ENCODE measurements around the gene MAGOH. TPM values are rescaled to one million over a fixed set of nuclear protein-coding genes. Genes with fewer than 3 reads are reported as not detected.
"Not testable (repeated sequence)": the region's sequence is repeated elsewhere in the genome, so short reads cannot be mapped to it uniquely, and the experiment has no call there.

MAGOH gene
- total RNA-seq, 1 experiment from 2014 or later = 75.7 TPM

GRCh38 chr1:53206735-53207379 is 31.5 kb downstream of the MAGOH start:
- ChIA-PET POLR2A (ENCODE audit: unreplicated experiment) (no interaction called here), CTCF (no interaction called here)
- Histone ChIP-seq H3K4me1 (replicated peaks; ENCODE audit: insufficient read depth) (no peaks in the 10 kb centered on the region), H3K36me3 (ENCODE audit: low read depth) (peaks cover 62% of the 10 kb centered on the region), H3K27me3 (ENCODE audit: insufficient read depth, low read depth) (no peaks in the 10 kb centered on the region), H3F3A (ENCODE audit: insufficient read depth, low read depth) (0 out of 2 replicates have a peak, but pooled peaks cover 4% of the 10 kb centered on the region), H3K4me3 (no peak overlapping the region), H3K79me2 (ENCODE audit: low read depth) (no peaks in the 10 kb centered on the region), H4K20me1 (ENCODE audit: insufficient read depth) (no peaks in the 10 kb centered on the region), H3K9me3 (ENCODE audit: insufficient read depth, low read depth) (peaks cover 20% of the 10 kb centered on the region), H3K9me2 (ENCODE audit: insufficient read depth) (no peaks in the 10 kb centered on the region), H3K4me2 (no peak overlapping the region), H3K27ac (no peak overlapping the region), H2AFZ (no peak overlapping the region)
- TF ChIP-seq EZH2 (IDR thresholded peaks at IDR 0.05; ENCODE audit: low read depth) = no peak
- TF ChIP-seq, protein P1, sequence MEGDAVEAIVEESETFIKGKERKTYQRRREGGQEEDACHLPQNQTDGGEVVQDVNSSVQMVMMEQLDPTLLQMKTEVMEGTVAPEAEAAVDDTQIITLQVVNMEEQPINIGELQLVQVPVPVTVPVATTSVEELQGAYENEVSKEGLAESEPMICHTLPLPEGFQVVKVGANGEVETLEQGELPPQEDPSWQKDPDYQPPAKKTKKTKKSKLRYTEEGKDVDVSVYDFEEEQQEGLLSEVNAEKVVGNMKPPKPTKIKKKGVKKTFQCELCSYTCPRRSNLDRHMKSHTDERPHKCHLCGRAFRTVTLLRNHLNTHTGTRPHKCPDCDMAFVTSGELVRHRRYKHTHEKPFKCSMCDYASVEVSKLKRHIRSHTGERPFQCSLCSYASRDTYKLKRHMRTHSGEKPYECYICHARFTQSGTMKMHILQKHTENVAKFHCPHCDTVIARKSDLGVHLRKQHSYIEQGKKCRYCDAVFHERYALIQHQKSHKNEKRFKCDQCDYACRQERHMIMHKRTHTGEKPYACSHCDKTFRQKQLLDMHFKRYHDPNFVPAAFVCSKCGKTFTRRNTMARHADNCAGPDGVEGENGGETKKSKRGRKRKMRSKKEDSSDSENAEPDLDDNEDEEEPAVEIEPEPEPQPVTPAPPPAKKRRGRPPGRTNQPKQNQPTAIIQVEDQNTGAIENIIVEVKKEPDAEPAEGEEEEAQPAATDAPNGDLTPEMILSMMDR (conservative IDR thresholded peaks at IDR 0.05) = no peak
- DNase-seq = no peak
- no TSS peak for BruUV-seq (replicated peaks)
- intact Hi-C loops (cut with micrococcal nuclease; ENCODE audit: unreplicated experiment) = no loop called here

GRCh38 chr1:53206083-53206685 is 32.1 kb downstream of the MAGOH start:
- H3K9me2 ChIP-seq (ENCODE audit: insufficient read depth); H4K20me1 ChIP-seq (ENCODE audit: insufficient read depth); BruUV-seq (replicated peaks); intact Hi-C loops (cut with micrococcal nuclease; ENCODE audit: unreplicated experiment); H2AFZ ChIP-seq; CTCF ChIA-PET; H3K27me3 ChIP-seq (ENCODE audit: insufficient read depth, low read depth); H3K4me1 ChIP-seq (replicated peaks; ENCODE audit: insufficient read depth); H3K4me2 ChIP-seq; H3K79me2 ChIP-seq (ENCODE audit: low read depth); DNase-seq; H3F3A ChIP-seq (ENCODE audit: insufficient read depth, low read depth); H3K27ac ChIP-seq; POLR2A ChIA-PET (ENCODE audit: unreplicated experiment); H3K4me3 ChIP-seq: not testable (repeated sequence)
- Histone ChIP-seq H3K36me3 (ENCODE audit: low read depth) (peaks cover 65% of the 10 kb centered on the region), H3K9me3 (ENCODE audit: insufficient read depth, low read depth) (peaks cover 20% of the 10 kb centered on the region)

- H3F3A ChIP-seq (ENCODE audit: insufficient read depth, low read depth); H3K9me2 ChIP-seq (ENCODE audit: insufficient read depth); H4K20me1 ChIP-seq (ENCODE audit: insufficient read depth); H3K79me2 ChIP-seq (ENCODE audit: low read depth); H3K4me3 ChIP-seq; H2AFZ ChIP-seq; H3K27ac ChIP-seq; intact Hi-C loops (cut with micrococcal nuclease; ENCODE audit: unreplicated experiment); H3K4me1 ChIP-seq (replicated peaks; ENCODE audit: insufficient read depth); H3K4me2 ChIP-seq; DNase-seq; H3K27me3 ChIP-seq (ENCODE audit: insufficient read depth, low read depth); BruUV-seq (replicated peaks); CTCF ChIA-PET; POLR2A ChIA-PET (ENCODE audit: unreplicated experiment): not testable (repeated sequence)
- peaks cover 68% of the 10 kb centered on the region for H3K36me3 ChIP-seq (ENCODE audit: low read depth)
- peaks cover 20% of the 10 kb centered on the region for H3K9me3 ChIP-seq (ENCODE audit: insufficient read depth, low read depth)
Observed at GRCh38 chr1:53205496-53205895, 32.8 kb downstream of the MAGOH start.

DNA sequence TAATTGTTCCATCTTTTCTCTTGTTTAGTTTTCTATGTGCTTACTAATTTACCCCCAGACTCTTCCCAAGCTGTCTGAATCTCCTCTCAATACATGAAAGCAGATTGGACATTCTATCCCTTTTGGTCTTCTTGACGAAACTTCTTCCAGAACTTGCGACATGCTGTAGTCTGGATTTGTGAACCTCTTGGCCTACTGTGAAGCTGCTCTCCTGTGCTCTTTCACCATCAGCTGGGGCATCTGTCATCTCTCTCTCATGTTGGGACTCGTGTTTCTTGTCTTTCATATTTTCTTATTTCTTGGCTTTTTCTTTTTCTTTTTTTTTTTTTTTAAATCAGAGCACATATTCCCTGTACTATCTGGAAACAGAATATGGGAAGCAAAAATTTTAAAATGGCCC is 34.9 kb downstream of the MAGOH start:
- no peak overlapping the region for H2AFZ ChIP-seq
- intact Hi-C loops (cut with micrococcal nuclease; ENCODE audit: unreplicated experiment) = no loop called here
- no TSS peak for BruUV-seq (replicated peaks)
- POLR2A ChIA-PET (ENCODE audit: unreplicated experiment) = interaction anchor here (0.6 kb wide), 1 partner anchor 79 kb away, joined by 4 read pairs; no protein-coding TSS in a partner anchor
- H4K20me1 ChIP-seq (ENCODE audit: insufficient read depth) = no peaks in the 10 kb centered on the region
- no peak for DNase-seq
- peaks cover 3% of the 10 kb centered on the region for H3K4me1 ChIP-seq (replicated peaks; ENCODE audit: insufficient read depth)
- H3K9me2 ChIP-seq (ENCODE audit: insufficient read depth) = no peaks in the 10 kb centered on the region
- H3K4me2 ChIP-seq = no peak overlapping the region
- H3K27me3 ChIP-seq (ENCODE audit: insufficient read depth, low read depth) = no peaks in the 10 kb centered on the region
- no peak overlapping the region for H3K4me3 ChIP-seq
- H3K36me3 ChIP-seq (ENCODE audit: low read depth) = peaks cover 59% of the 10 kb centered on the region
- H3F3A ChIP-seq (ENCODE audit: insufficient read depth, low read depth) = 0 out of 2 replicates have a peak, but pooled peaks cover 3% of the 10 kb centered on the region
- TF ChIP-seq EZH2 (IDR thresholded peaks at IDR 0.05; ENCODE audit: low read depth) = no peak
- TF ChIP-seq, protein P1 (conservative IDR thresholded peaks at IDR 0.05) = no peak
- CTCF ChIA-PET = no interaction called here
- peaks cover 8% of the 10 kb centered on the region for H3K79me2 ChIP-seq (ENCODE audit: low read depth)
- peaks cover 20% of the 10 kb centered on the region for H3K9me3 ChIP-seq (ENCODE audit: insufficient read depth, low read depth)
- no peak overlapping the region for H3K27ac ChIP-seq
